HepG2 (cell line): ENCODE results near the gene ZNF32.

ENCODE experiments used
- CTCF ChIP-seq: sonication (generic); formaldehyde crosslinking; IDR thresholded peaks from 2 replicates; pipeline ENCODE4 v1.5.0; 2020; ENCODE audit warnings: mild to moderate bottlenecking, missing genetic modification reagents, moderate library complexity
- ESRRA ChIP-seq: sonication (generic); formaldehyde crosslinking; IDR thresholded peaks from 2 replicates; pipeline ENCODE4 v1.5.1; 2020; ENCODE audit warnings: mild to moderate bottlenecking, low read depth, missing genetic modification reagents
- EZH2 ChIP-seq: conservative IDR thresholded peaks from 2 replicates; pipeline ENCODE4 v1.6.1; 2012; ENCODE audit warnings: mild to moderate bottlenecking, low read depth, low read length, moderate library complexity
- HOXA7 ChIP-seq: sonication (generic); formaldehyde crosslinking; IDR thresholded peaks from 2 replicates; pipeline ENCODE4 v1.8.1; 2022; ENCODE audit warnings: mild to moderate bottlenecking, missing genetic modification reagents, moderate library complexity
- NBN ChIP-seq: fragments of 450-650 bp; conservative IDR thresholded peaks from 2 replicates; pipeline ENCODE4 v1.6.1; 2017
- NFYB ChIP-seq: sonication (generic); formaldehyde crosslinking; IDR thresholded peaks from 2 replicates; pipeline ENCODE4 v1.4.0; 2020; ENCODE audit warnings: missing genetic modification reagents
- PAX8 ChIP-seq: sonication (generic); formaldehyde crosslinking; IDR thresholded peaks from 2 replicates; pipeline ENCODE4 v1.8.0; 2022; ENCODE audit warnings: mild to moderate bottlenecking, missing genetic modification reagents, borderline replicate concordance
- RELA ChIP-seq: sonication (generic); formaldehyde crosslinking; IDR thresholded peaks from 2 replicates; pipeline ENCODE4 v1.4.0; 2020; ENCODE audit warnings: missing genetic modification reagents
- U2AF2 ChIP-seq: fragments of 200-400 bp; formaldehyde crosslinking; IDR thresholded peaks from 2 replicates; pipeline ENCODE4 v1.6.1; 2017; ENCODE audit warnings: low read depth, mild to moderate bottlenecking, low read length
- ZFP62 ChIP-seq: sonication (generic); formaldehyde crosslinking; IDR thresholded peaks from 2 replicates; pipeline ENCODE4 v1.4.0; 2020; ENCODE audit warnings: missing genetic modification reagents

GRCh38 chr10:43595739-43596298, 52.9 kb downstream of the ZNF32 start:
- TF ChIP-seq PAX8 (CRISPR knock-in tag) = no peak
- no peak for TF ChIP-seq ZFP62 (CRISPR knock-in tag)
- TF ChIP-seq HOXA7 (CRISPR knock-in tag) = no peak
- no peak for TF ChIP-seq ESRRA (CRISPR knock-in tag)
- TF ChIP-seq NBN = no peak
- TF ChIP-seq CTCF (CRISPR knock-in tag) = no peak
- TF ChIP-seq U2AF2 = no peak
- TF ChIP-seq NFYB (CRISPR knock-in tag) = no peak
- no peak for TF ChIP-seq EZH2
- TF ChIP-seq RELA = no peak
